ENCODE results near the gene TPBGL. TPM values are rescaled to one million over a fixed set of nuclear protein-coding genes. Genes with fewer than 3 reads are reported as not detected.

TPBGL gene
- polyA plus RNA-seq, 1 of the 3 experiments (the other 2 are of a cell fraction): 0.03 TPM

DNA sequence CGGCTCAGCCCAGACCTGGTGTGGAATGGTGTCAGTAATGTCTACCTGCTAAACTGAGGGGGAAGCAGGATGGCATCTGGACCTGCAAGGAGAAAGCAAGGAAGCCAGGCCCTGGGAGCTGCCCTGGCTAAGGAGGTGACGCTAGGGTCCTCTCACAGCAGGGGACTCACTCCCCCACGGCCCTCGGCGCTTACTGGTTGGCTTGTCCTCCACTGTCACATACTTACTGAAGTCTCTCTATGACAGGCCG, 48.9 kb downstream of the TPBGL start (continued):
- TF ChIP-seq, protein P1, sequence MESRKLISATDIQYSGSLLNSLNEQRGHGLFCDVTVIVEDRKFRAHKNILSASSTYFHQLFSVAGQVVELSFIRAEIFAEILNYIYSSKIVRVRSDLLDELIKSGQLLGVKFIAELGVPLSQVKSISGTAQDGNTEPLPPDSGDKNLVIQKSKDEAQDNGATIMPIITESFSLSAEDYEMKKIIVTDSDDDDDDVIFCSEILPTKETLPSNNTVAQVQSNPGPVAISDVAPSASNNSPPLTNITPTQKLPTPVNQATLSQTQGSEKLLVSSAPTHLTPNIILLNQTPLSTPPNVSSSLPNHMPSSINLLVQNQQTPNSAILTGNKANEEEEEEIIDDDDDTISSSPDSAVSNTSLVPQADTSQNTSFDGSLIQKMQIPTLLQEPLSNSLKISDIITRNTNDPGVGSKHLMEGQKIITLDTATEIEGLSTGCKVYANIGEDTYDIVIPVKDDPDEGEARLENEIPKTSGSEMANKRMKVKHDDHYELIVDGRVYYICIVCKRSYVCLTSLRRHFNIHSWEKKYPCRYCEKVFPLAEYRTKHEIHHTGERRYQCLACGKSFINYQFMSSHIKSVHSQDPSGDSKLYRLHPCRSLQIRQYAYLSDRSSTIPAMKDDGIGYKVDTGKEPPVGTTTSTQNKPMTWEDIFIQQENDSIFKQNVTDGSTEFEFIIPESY (IDR thresholded peaks at IDR 0.05; ENCODE audit: borderline replicate concordance, low read depth): no peak
- TF ChIP-seq TEAD4 (IDR thresholded peaks at IDR 0.05; ENCODE audit: borderline replicate concordance, insufficient read depth) (no peak), RFX5 (IDR thresholded peaks at IDR 0.05; ENCODE audit: low read length) (no peak)

DNA sequence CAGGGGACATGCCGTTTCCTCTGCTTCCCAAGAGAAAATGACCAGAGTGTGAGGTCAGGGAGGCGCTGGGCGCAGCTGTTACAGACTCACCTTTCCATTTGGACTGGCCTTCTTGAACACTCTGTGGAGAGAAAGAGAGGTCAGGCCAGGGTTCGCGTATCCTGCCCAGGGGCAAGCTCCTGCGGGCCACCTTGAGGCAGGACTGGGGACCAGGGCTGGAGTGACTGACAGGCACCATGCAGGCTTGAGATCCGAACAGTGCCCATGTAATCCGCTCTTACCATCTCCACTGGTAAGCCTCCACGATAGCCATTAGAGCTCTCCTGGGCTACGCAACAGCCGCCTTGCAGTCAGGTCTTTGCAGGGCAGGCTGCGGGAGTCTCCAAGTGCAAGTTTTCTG, 49.3 kb downstream of the TPBGL start:
- H3K4me3 ChIP-seq (ENCODE audit: low read depth in 2 of 2, low read length in 1 of 2): no peak overlapping the region
- ChIA-PET POLR2A (interaction anchor here (0.6 to 0.8 kb wide), 2 partner anchors 13 to 125 kb away, joined by 3 read pairs; no protein-coding TSS in a partner anchor), CTCF (interaction anchor here (1.4 to 27.4 kb wide), 3 partner anchors 10 to 91 kb away, joined by 4 to 701 read pairs (median 25); no protein-coding TSS in a partner anchor)
- H3K79me2 ChIP-seq (ENCODE audit: insufficient read depth): no peaks in the 10 kb centered on the region
- H4K20me1 ChIP-seq (ENCODE audit: insufficient read depth): no peaks in the 10 kb centered on the region
- WGBS (ENCODE audit: low lambda C conversion rate): 98% methylated on average over 6 of the region's 12 CpGs
- H3K4me1 ChIP-seq (ENCODE audit: control insufficient read depth in 1 of 2, insufficient read depth in 2 of 2, low read depth in 1 of 2, low read length in 1 of 2): no peaks in the 10 kb centered on the region; a peak in 1 of 4 replicates
- H3K9ac ChIP-seq: no peak overlapping the region
- DNase-seq: no peak
- H3K27me3 ChIP-seq (ENCODE audit: insufficient read depth): no peaks in the 10 kb centered on the region
- no peaks in the 10 kb centered on the region for H3K36me3 ChIP-seq (replicated peaks in 1 of 2; ENCODE audit: control insufficient read depth in 1 of 2, insufficient read depth in 2 of 2, low read length in 1 of 2)
- no peaks in the 10 kb centered on the region for H3K9me3 ChIP-seq
- TF ChIP-seq, protein P2, sequence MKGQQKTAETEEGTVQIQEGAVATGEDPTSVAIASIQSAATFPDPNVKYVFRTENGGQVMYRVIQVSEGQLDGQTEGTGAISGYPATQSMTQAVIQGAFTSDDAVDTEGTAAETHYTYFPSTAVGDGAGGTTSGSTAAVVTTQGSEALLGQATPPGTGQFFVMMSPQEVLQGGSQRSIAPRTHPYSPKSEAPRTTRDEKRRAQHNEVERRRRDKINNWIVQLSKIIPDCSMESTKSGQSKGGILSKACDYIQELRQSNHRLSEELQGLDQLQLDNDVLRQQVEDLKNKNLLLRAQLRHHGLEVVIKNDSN (IDR thresholded peaks at IDR 0.05; ENCODE audit: borderline replicate concordance, low read depth): no peak
- TF ChIP-seq FOSL2 (IDR thresholded peaks at IDR 0.05; ENCODE audit: borderline replicate concordance, low read depth): no peak
- no peaks in the 10 kb centered on the region for H3F3A ChIP-seq (replicated peaks; ENCODE audit: insufficient read depth)
- no peak overlapping the region for H3K27ac ChIP-seq (ENCODE audit: low read depth in 2 of 2, low read length in 1 of 2)
- no peak overlapping the region for H2AFZ ChIP-seq (ENCODE audit: low read depth)
- no peak overlapping the region for H3K4me2 ChIP-seq
- H3K9me2 ChIP-seq: no peaks in the 10 kb centered on the region

DNA sequence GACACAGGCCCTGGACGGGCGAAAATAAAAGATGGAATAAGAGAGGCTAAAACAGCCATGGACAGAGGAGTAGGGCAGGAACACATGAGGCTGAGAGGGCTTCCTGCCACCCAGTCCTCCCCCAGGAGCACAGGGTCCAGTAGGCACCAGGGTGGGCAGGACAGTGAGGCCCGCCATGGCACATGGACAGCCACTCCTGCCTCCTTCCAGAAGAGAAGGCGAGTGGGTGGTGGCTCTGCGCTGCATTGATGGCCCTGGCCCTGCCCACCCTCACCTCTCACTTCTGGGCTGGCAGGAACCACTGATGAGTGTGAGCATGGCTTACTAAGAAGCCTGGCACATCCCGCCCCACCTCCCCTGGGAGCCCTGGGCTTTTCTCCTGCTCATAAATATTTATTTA, 51.2 kb downstream of the TPBGL start:
- Histone ChIP-seq H3K9me3 (no peaks in the 10 kb centered on the region), H3K4me1 (ENCODE audit: control insufficient read depth in 1 of 2, insufficient read depth in 2 of 2, low read depth in 1 of 2, low read length in 1 of 2) (no peaks in the 10 kb centered on the region; a peak in 1 of 4 replicates), H3K27ac (ENCODE audit: low read depth in 2 of 2, low read length in 1 of 2) (no peak overlapping the region), H3F3A (replicated peaks; ENCODE audit: insufficient read depth) (no peaks in the 10 kb centered on the region), H3K79me2 (ENCODE audit: insufficient read depth) (no peaks in the 10 kb centered on the region), H3K27me3 (ENCODE audit: insufficient read depth) (no peaks in the 10 kb centered on the region), H2AFZ (ENCODE audit: low read depth) (no peak overlapping the region), H3K4me3 (ENCODE audit: low read depth in 2 of 2, low read length in 1 of 2) (no peak overlapping the region), H3K9me2 (no peaks in the 10 kb centered on the region), H4K20me1 (ENCODE audit: insufficient read depth) (no peaks in the 10 kb centered on the region), H3K4me2 (no peak overlapping the region), H3K9ac (no peak overlapping the region), H3K36me3 (replicated peaks in 1 of 2; ENCODE audit: control insufficient read depth in 1 of 2, insufficient read depth in 2 of 2, low read length in 1 of 2) (no peaks in the 10 kb centered on the region)
- DNase-seq: no peak
- WGBS (ENCODE audit: low lambda C conversion rate): 97% methylated on average over 5 of the region's 6 CpGs
- ChIA-PET POLR2A (no interaction called here), CTCF (interaction anchor here (0.7 to 27.4 kb wide), 3 partner anchors 12 to 89 kb away, joined by 3 to 701 read pairs (median 5); no protein-coding TSS in a partner anchor)
- TF ChIP-seq, protein P1 (IDR thresholded peaks at IDR 0.05; ENCODE audit: borderline replicate concordance, low read depth): no peak
- no peak for TF ChIP-seq EP300 (IDR thresholded peaks at IDR 0.05; ENCODE audit: borderline replicate concordance in 1 of 2, low read depth in 1 of 2, low read length in 1 of 2)
- TF ChIP-seq RFX5 (IDR thresholded peaks at IDR 0.05; ENCODE audit: low read length): no peak
- no peak for TF ChIP-seq FOSL2 (IDR thresholded peaks at IDR 0.05; ENCODE audit: borderline replicate concordance, low read depth)
- TF ChIP-seq FOXJ3 (CRISPR knock-in tag; IDR thresholded peaks at IDR 0.05): no peak
- no peak for TF ChIP-seq GATA2 (CRISPR knock-in tag; IDR thresholded peaks at IDR 0.05)
- no peak for TF ChIP-seq RCOR1 (IDR thresholded peaks at IDR 0.05; ENCODE audit: low read length)
- TF ChIP-seq, protein P3, sequence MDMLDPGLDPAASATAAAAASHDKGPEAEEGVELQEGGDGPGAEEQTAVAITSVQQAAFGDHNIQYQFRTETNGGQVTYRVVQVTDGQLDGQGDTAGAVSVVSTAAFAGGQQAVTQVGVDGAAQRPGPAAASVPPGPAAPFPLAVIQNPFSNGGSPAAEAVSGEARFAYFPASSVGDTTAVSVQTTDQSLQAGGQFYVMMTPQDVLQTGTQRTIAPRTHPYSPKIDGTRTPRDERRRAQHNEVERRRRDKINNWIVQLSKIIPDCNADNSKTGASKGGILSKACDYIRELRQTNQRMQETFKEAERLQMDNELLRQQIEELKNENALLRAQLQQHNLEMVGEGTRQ (IDR thresholded peaks at IDR 0.05; ENCODE audit: borderline replicate concordance, low read depth, low read length): no peak
- no peak for TF ChIP-seq RXRA (IDR thresholded peaks at IDR 0.05; ENCODE audit: borderline replicate concordance, low read depth)
- TF ChIP-seq, protein P4, sequence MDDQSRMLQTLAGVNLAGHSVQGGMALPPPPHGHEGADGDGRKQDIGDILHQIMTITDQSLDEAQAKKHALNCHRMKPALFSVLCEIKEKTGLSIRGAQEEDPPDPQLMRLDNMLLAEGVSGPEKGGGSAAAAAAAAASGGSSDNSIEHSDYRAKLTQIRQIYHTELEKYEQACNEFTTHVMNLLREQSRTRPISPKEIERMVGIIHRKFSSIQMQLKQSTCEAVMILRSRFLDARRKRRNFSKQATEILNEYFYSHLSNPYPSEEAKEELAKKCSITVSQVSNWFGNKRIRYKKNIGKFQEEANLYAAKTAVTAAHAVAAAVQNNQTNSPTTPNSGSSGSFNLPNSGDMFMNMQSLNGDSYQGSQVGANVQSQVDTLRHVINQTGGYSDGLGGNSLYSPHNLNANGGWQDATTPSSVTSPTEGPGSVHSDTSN (IDR thresholded peaks at IDR 0.05): no peak
- no peak for TF ChIP-seq MEF2A (IDR thresholded peaks at IDR 0.05; ENCODE audit: borderline replicate concordance, low read depth)
